Peyer's patch (tissue), 4 donors: ENCODE data around the gene PLA2G4B.

Experiments used
- CTCF ChIP-seq, 6 experiments: fragments of 450-650 bp in 4 of 6; fragments of 200-600 bp in 2 of 6; sonication (generic) in 1 of 6; IDR thresholded peaks; one replicate each; pipeline ENCODE4 v1.5.1; 2017 to 2019; ENCODE audit warnings: antibody characterized with exemption in 6 of 6, mild to moderate bottlenecking in 3 of 6, moderate library complexity in 1 of 6
- POLR2A ChIP-seq, 2 donors: fragments of 450-650 bp; IDR thresholded peaks; one replicate each; pipeline ENCODE4 v1.5.1; 2017; ENCODE audit warnings: antibody characterized with exemption in 2 of 2, mild to moderate bottlenecking in 2 of 2, moderate library complexity in 2 of 2

GRCh38 chr15:41820791-41821423, 17.7 kb upstream of the PLA2G4B start:
- TF ChIP-seq POLR2A (IDR thresholded peaks at IDR 0.05) (no peak), CTCF (IDR thresholded peaks at IDR 0.05) (no peak)
